ENCODE results near the gene NME4.
"Not testable (repeated sequence)": the region's sequence is repeated elsewhere in the genome, so short reads cannot be mapped to it uniquely, and the experiment has no call there.

NME4 gene

DNA sequence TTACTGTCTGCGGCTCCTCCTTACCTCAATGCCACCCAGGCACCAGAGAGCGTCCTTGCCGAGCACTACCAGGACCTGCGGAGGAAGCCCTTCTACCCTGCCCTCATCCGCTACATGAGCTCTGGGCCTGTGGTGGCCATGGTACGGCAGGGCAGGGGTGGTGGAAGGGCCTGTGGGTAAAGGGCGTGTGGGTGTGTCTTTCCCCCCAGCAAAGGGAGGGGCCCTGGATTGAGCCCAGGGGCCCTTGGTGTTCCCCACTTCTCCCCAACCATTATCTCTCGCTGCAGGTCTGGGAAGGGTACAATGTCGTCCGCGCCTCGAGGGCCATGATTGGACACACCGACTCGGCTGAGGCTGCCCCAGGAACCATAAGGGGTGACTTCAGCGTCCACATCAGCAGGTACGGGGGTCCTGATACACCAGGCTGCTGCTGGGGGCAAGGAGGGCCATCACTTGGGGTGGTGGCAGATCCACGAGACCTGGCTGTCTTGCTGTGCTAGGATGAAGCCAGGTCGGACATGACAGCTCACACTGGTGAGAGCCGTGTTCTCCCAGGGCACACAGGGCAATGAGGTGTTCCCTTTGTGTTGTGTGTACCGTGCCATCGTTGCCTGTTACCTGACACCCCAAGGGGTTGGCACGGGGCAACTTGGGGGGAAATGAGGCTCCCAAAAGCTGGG is 2.5 kb downstream of the NME4 start:
- no peak for DNase-seq

- no peak for DNase-seq
Measured at GRCh38 chr16:400061-400591, 3.1 kb downstream of the NME4 start.

DNA sequence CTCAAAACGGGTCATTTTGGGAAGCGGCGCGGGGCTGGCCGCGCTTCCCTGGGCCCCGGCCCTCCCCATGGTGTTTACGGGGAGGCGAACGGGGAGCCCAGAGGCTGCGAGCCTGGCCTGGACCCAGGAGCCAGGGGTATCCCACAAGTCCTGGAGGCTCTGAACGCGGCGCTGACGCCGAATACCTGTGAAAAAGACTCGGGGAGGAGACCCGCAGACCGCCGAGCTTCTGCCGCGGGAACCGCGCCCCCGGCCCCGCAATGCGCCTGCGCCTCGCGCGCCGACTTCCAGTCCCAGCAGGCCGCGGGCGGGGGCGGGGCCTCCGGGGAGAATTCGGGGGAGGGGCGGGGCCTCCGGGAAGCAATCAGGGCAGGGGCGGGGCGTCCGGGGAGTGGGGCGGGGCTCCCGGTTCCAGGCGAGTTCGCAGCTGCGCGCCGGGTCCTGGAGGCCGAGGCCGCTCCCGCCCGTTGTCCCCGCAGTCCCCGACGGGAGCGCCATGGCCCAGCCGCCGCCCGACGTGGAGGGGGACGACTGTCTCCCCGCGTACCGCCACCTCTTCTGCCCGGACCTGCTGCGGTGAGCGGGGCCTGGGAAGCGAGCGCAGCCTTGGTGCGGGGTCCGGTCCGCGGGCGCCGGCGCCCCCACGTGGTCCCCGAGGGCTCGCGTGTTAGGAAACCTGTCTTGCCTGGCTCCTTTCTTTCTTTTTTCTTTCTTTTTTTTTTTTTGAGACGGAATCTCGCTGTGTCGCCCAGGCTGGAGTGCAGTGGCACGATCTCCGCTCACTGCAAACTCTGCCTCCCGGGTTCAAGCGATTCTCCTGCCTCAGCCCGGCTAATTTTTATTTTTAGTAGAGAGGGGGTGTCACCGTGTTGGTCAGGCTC is 4.7 kb downstream of the NME4 start, which contains the start of gene DECR2:
TSS of gene DECR2 (plus strand) at position 418 of the 881 bp plus-strand sequence. CDS start at position 497, 79 bp downstream.
- peak; percentile 95 to 100 for DNase-seq

DNA sequence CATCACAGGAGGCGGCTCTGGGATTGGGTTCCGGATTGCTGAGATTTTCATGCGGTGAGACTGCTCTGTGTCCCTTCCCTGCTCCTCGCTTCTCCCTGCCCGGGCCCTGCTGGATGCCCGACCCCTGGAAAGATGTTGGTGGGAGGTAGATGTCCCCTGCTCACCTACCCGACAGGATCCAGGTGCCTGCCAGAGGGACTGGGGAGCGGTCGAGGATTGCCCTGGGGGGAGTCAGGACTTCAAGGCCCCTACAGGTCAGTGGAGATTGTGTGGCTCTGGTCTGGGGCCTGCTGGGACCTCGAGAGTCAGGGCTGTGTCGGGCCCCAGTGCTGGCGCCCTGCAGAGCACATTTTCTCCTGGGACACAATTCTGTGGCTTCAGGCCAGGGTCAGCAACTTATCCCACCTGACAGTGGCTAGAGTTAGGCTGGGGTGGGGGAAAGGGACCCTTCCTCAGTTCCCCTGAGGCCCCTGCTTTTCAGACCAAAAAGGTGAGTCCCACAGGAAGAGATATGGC is 8.0 kb downstream of the NME4 start:
- no peak for DNase-seq

DNA sequence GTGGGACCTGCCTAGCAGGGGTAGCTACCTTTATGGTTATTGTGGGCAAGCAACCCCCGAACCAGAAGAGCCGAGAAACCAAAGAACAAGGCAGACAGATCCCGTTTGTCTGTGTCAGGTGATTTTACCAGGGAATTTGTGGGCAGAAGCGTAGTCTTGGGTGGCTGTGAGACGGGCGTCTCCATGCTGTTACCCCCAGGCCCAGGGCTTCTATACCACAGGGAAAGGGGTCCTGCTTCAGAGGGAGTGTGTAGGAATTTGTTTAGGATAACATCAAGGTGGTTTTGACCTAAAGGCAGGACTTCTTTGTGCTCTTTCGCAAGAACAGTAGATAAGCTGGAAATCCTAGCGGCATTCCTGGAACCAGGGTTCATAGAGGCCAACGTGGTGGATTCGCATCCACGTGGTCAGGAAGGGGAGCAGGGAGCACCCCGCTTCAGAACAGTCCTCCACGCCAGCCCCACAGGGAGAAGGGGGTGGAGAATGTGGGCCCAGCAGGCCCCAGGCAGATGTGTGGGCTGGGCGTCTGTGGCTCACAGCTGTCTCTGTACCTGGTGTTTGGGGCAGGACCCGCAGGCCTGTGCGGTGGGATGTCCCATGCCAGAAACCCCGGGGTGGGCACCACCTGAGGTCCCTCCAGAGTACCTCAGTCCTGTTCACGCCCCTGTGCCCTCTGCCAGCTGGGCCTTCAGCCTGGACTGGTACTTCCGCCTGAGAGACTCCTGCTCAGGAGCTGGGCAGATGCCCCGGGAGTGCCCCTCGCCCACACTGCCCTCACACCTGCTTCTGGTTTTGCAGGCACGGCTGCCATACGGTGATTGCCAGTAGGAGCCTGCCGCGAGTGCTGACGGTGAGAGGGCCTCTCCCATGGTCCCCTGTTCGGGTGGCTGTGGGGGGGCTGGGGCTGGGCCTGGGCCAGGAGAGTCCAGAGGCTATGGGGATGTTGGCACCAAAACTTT is 8.8 kb downstream of the NME4 start:
- DNase-seq: no peak

DNA sequence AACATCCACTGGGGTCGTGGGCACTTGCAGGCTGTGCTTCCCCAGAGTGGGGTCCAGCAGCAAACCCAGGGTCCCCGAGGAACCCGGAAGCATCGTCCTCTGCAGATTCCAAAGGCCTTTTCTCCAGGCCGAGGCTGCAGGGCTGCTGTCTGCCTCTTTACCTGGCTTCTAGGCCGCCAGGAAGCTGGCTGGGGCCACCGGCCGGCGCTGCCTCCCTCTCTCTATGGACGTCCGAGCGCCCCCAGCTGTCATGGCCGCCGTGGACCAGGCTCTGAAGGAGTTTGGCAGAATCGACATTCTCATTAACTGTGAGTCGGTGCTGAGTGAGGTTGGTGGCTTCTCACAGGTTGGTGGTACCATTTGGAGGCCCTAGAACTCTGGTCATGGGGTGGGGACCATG is 10.3 kb downstream of the NME4 start:
- no peak for DNase-seq

DNA sequence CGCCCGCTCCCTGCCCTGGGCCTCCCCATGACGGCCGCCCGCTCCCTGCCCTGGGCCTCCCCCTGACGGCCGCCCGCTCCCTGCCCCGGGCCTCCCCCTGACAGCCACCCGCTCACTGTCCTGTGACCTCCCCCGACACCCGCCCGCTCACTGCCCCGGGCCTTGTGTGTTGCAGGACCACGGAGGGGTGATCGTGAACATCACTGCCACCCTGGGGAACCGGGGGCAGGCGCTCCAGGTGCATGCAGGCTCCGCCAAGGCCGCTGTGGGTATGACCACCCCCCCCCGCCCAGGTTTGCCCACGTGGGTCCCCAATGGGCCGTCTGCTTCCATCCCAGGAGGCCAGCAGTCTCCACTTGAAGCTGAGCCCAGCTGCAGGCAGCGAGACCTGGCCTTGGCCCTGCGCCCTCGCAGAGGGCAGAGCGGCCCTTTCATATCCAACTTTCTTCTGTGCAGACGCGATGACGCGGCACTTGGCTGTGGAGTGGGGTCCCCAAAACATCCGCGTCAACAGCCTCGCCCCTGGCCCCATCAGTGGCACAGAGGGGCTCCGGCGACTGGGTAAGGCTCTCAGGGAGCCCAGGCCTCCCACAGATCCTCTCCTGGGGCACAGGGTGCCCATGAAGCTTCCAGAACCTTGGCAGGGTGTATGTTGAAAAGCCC is 13.6 kb downstream of the NME4 start:
- DNase-seq: no peak

- no peak for DNase-seq
Measured at GRCh38 chr16:411576-412265, 14.7 kb downstream of the NME4 start.

- DNase-seq: no peak
Measured at GRCh38 chr16:414395-415169, 17.6 kb downstream of the NME4 start.

DNA sequence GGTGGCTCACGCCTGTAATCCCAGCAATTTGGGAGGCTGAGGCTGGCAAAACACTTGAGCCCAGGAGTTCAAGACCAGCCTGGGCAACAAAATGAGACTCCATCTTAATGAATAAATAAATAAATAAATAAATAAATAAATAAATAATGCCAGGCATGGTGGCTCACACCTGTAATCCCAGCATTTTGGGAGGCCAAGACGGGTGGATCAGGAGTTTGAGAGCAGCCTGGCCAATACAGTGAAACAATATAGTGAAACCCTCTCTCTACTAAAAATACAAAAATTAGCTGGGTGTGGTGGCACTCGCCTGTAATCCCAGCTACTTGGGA is 18.1 kb downstream of the NME4 start:
- not testable (repeated sequence) for DNase-seq

- not testable (repeated sequence) for DNase-seq
Measured at GRCh38 chr16:422179-422578, 25.2 kb downstream of the NME4 start.

DNA sequence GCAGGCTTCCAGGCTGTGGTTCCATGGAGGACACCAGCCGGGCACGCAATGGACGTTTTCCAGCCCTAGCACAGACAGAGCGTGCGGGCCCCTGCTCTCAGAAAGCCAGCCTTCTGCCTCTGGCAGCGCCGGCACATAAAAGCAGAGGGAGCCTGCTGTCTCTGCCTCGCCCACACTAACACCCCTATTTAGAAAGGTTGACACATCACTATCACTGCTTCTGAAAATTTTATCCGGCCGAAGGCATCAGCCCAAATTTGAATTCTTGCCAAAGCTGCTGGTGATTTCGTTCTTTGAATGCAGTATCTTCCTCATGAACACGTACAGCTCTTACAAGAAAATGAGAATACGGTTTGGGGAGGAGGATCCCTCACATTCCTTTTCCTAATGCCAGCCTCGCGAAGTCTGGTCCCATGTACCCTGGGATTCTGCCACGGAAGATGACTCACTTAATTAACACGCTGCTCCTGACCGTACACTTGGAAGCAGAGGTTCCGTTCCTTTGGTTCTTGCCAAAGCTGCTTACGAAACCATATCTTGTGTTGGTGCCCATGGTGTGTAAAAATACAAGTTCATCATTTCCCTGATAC is 27.1 kb downstream of the NME4 start:
- no peak for DNase-seq

- DNase-seq: no peak
Measured at GRCh38 chr16:424623-425081, 27.7 kb downstream of the NME4 start.

- DNase-seq: peak; percentile 83 to 88
Measured at GRCh38 chr16:425082-425718, 28.2 kb downstream of the NME4 start, which contains the start of gene RAB11FIP3. TSS of gene RAB11FIP3 (plus strand) at chr16:425649. CDS start at chr16:426007, 358 bp downstream.

- DNase-seq: peak in 1 of 2 experiments; percentile 49
Measured at GRCh38 chr16:425740-426114, 28.7 kb downstream of the NME4 start.

- DNase-seq: no peak
Measured at GRCh38 chr16:426115-426905, 29.3 kb downstream of the NME4 start.

GRCh38 chr16:426906-427249 is 29.9 kb downstream of the NME4 start:
- no peak for DNase-seq

DNA sequence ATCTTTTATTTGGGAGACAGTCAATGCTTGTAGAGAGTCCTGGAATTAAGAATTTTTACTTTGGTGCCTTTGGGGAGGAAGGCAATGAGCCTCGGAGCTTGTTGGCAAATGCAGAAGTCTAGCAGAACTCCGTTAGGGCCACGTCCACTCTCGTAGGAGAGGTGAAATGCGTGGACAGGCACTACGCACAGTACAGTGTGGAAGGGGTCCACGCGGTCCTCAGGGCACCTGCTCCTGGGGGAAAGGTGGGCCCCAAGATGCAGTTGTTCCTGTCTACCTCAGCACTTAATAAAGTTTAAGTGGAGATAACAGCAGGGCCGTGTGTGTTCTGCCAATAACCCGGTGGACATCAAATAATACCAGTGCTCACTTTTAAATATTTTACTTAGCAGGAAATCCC is 30.3 kb downstream of the NME4 start:
- no peak for DNase-seq

DNA sequence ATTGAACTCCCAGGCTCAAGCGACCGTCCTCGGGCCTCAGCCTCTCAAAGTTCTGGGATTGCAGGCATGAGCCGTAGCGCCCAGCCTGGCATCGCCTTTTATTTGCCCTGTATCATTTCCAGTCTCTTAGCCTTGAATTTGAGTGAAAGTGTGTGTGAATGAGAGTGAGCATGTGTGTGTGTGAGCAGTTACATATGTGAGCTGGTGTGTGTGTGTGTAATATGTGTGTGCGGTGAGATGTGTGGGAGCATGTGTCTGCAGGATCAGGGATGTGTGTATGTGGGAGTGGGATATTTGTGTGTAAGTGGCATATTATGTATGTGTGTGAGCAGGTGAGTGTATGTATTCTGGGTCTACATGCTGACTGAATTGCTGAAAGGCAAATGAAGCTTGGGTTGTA is 33.9 kb downstream of the NME4 start:
- DNase-seq: no peak

All from stimulated activated CD4-positive, alpha-beta T cell treated with anti-CD3 and anti-CD28 coated beads, Interleukin-4, amount 100 ng/mL, for 4 hours (primary cell).